GM10266 (cell line): ENCODE data around the gene TTBK1.

Source experiments
- DNase-seq: peaks from one replicate; pipeline ENCODE4 v3.0.0; 2012; ENCODE audit errors: extremely low spot score
- TF ChIP-seq, protein P1 (sequence below): IDR thresholded peaks from 2 replicates; pipeline ENCODE4 v1.5.1; 2012; ENCODE audit warnings: mild to moderate bottlenecking, low read depth; ENCODE audit not compliant: control insufficient read depth, insufficient read depth; ENCODE audit errors: missing control alignments

TTBK1 gene

DNA sequence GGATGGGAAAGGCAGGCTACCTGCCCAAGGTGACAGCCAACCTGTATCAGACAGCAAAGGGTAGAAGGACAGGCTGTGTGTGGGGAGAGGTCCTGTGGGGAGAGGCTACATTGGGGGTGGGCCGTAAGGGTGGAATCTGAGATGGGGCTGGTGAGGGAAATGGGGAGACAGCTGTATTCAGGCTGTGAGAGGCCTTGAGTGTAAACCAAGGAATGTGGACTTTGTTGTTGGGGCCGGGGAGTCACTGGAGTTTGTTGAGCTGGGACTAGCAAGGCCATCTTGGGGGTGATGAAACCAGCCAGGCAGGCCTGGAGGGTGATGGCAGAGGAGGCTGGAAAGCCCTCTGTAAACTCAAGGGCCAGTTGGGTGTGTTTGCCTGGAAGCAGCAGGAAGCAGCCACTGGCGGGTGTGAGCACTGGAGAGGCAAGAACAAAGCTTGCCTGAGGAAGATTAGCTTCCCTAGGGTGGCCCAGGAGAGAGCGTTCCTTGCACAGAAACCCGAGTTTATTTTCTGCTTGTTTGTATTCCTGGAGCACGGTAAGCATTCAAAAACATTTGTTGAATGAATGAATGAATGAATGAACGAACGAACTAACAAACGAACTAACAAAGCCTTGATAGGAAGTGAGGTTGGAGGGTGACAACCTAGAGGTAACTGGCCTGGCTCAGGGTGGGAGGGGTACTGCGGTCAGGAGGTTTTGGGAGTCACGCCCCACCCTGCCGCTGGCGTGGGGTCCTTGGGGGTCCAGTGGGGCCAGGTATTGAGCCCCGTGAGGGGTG is 18.9 kb downstream of the TTBK1 start:
- DNase-seq, result no peak

DNA sequence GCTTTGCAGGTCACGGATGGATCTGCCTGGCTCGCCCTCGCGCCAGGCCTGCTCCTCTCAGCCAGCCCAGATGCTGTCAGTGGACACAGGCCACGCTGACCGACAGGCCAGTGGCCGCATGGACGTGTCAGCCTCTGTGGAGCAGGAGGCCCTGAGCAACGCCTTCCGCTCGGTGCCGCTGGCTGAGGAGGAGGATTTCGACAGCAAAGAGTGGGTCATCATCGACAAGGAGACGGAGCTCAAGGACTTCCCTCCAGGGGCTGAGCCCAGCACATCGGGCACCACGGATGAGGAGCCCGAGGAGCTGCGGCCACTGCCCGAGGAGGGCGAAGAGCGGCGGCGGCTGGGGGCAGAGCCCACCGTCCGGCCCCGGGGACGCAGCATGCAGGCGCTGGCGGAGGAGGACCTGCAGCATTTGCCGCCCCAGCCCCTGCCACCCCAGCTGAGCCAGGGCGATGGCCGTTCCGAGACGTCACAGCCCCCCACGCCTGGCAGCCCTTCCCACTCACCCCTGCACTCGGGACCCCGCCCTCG is 19.6 kb downstream of the TTBK1 start:
- TF ChIP-seq, protein P1, sequence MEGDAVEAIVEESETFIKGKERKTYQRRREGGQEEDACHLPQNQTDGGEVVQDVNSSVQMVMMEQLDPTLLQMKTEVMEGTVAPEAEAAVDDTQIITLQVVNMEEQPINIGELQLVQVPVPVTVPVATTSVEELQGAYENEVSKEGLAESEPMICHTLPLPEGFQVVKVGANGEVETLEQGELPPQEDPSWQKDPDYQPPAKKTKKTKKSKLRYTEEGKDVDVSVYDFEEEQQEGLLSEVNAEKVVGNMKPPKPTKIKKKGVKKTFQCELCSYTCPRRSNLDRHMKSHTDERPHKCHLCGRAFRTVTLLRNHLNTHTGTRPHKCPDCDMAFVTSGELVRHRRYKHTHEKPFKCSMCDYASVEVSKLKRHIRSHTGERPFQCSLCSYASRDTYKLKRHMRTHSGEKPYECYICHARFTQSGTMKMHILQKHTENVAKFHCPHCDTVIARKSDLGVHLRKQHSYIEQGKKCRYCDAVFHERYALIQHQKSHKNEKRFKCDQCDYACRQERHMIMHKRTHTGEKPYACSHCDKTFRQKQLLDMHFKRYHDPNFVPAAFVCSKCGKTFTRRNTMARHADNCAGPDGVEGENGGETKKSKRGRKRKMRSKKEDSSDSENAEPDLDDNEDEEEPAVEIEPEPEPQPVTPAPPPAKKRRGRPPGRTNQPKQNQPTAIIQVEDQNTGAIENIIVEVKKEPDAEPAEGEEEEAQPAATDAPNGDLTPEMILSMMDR, result no peak
- no peak for DNase-seq

More for the DNA sequence above, 18.9 kb downstream of the TTBK1 start:
- TF ChIP-seq, protein P1, result no peak

DNA sequence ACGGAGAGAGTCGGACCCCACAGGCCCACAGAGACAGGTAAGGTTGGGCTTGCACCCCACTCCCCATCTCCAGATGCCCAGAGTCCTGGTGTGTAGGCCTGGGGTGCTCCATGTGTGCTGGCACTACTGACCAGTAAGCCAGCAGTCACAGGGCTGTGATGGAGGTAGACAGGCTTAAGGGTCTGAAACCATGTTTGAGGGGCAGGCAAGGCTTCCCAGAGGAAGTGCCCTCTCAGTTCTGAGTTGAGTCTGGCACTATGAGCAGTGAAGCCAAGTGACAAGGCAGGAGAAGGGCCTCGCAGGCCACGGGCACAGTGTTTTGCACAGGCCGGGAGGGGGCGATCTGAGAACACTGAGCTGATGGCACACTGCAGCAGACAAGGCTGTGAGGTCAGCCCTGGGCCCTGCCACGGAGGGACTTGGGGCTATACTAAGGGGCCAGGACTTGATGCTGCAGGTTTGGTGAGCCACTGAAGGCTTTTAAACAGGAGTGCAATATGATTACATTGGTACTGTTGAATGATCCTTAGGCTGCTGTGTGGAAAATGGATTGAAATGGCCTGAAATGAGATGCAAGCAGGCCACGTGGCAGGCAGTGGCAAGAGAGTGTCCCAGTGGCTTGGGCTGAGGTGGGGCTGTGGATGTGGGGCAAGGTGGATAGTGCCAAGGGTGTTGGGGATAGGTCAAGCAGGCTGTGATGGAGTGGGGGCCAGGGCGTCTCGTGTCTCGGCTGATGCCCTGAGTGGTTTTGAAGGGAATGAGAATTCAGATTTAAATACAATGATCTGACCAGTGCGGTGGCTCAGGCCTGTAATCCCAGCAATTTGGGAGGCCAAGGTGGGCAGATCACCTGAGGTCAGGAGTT is 20.3 kb downstream of the TTBK1 start:
- peak; percentile 96 for DNase-seq
- TF ChIP-seq, protein P1, result peak; percentile 95

DNA sequence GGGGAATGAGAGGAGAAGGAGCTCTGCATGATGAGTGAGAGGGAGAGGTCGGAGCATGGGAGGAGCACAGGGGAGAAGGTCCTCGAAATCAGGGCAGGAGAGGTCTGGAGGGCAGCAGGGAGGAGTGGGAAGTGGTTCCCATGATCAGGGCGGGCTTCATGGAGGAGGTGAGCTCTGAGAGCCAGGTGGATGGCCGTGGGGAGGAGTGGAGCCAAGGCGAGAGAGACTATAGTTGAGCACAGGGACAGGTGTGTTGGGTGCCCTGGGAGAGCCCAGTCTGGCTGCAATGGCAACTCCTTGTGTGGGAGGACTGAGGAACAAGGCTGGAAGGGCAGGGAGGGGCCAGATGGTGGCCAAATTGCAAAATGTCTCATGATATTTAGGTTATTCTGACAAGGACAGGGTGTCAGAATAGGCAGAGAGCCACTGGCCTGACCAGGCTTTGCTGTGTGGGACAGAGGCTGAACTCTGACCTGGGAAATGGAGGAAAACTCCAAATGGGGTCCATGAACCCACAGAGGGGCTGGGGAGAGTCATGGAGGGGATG is 21.4 kb downstream of the TTBK1 start:
- TF ChIP-seq, protein P1, result no peak
- DNase-seq, result no peak

DNA sequence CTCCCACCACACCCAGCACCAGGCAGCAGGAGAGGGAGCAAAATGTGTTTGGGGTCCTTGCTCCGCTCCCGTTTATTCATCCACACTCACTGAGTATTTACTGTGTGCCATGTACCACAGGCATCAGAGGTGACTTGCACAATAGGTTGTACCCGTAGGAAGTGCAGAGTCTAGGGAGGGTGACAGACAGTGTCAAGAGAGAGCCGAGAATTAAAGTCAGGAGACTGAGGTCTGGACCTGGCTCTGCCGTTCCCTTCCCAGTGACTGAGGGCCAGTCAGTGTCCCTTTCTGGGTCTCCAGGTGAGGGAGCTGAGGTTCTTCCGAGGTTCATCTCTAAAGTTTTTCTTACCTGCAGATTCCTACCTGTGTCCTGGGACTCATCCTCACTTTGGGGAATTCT is 22.3 kb downstream of the TTBK1 start:
- TF ChIP-seq, protein P1, result no peak
- DNase-seq, result no peak

DNA sequence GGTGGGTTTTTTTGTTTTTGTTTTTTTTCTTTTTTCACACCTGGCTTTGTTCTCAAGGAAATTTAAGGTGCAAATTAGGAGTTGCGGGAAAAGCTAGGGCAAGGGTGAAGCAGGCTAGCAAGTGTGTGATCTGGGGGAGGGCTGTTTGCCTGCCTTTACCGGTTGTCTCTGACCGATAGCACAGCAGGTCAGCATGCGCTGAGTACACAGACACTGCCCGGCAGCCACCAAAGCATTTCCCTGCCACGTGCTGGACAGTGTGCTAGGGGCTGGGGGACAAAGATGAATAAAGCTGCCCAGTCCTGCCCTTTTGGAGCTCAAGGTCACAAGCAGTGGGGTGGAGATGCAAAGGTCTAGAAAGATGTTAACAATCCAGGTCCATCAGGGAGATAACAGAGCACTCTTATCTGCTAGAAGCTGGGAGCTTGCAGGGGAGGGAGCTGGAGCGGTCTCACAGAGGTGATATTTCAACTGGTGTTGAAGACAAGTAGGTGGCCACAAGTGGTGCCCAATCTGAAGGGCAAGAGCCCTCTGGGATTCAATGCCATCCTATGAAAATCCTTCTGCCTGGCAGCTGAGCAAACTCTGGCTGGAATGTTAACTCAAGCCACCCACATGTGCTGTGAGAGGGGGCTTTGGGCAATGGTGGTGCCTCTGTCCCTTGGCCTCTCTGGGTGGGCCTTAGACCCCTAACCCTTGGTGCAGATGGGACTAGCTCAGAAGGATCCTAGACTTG is 24.5 kb downstream of the TTBK1 start:
- DNase-seq, result no peak
- TF ChIP-seq, protein P1, result no peak
